ENCODE data around the gene RHOA. TPM values are rescaled to one million over a fixed set of nuclear protein-coding genes. Genes with fewer than 3 reads are reported as not detected.
A peak's percentile ranks its signal among the peaks of the same experiment; 100 is the strongest.
"Not testable (repeated sequence)": the region's sequence is repeated elsewhere in the genome, so short reads cannot be mapped to it uniquely, and the experiment has no call there.

RHOA gene
- total RNA-seq, 1 donor from 2014 or later = 361 TPM

DNA sequence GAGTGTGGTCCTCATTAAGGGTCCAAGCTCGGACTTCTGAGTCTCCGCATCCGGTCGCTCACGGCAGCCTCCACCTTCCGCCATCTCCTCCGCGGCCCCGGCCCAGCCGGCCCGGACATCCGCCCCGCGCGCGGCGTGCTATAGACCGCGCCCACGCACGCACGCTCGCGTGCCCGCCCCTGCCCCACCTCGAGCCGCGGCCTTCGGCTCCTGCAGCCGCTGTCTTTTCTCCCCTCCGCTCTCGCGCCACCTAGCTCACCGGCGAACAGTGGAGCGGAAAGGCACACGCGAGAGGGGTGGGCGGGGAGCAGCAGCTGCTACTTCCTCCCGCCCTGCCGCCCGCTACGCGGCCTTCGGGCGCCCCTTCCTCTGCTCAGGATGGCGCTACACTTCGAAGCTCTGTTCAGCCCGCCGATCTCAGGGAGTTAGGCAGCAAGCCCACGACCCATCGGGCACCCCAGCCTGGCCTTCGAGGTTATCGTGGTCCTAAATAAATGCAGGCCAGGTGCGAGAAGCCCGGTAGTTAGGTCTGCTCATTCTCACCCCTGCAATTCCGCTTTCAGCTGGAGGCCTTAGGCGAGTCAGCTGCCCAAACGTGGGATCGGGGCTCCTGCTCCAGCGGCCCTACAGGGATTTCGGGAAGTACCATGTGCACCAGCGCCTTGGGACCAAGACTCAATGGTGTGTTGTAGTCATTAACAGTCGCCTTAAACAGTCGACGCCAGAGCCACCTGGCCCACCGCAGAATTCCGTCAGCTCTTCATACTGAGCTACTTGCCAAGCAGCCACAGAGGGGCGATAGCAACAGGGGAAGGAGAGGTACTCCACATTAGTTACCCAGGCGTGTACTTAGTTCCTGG, 71.6 kb downstream of the RHOA start, which contains the start of gene USP4:
Gene USP4, minus strand, starts transcription at position 113 of the 860 bp plus-strand sequence. Its CDS starts 29 bp downstream, at position 84.
- H3K4me3 Mint-ChIP-seq = peak within 1 kb of the TSS; percentile 97
- H3K36me3 Mint-ChIP-seq (ENCODE audit: low read depth) = no peaks in the 10 kb centered on the region
- H3K4me1 Mint-ChIP-seq = peaks cover 35% of the 10 kb centered on the region
- H3K9me3 Mint-ChIP-seq = no peaks in the 10 kb centered on the region
- DNase-seq (ENCODE audit: low read depth, low spot score) = peak; percentile 66
- peak within 1 kb of the TSS; percentile 92 for H3K27ac Mint-ChIP-seq (ENCODE audit: unreplicated experiment)
- no peaks in the 10 kb centered on the region for H3K27me3 Mint-ChIP-seq (ENCODE audit: low read depth)
- TF ChIP-seq, protein P1, sequence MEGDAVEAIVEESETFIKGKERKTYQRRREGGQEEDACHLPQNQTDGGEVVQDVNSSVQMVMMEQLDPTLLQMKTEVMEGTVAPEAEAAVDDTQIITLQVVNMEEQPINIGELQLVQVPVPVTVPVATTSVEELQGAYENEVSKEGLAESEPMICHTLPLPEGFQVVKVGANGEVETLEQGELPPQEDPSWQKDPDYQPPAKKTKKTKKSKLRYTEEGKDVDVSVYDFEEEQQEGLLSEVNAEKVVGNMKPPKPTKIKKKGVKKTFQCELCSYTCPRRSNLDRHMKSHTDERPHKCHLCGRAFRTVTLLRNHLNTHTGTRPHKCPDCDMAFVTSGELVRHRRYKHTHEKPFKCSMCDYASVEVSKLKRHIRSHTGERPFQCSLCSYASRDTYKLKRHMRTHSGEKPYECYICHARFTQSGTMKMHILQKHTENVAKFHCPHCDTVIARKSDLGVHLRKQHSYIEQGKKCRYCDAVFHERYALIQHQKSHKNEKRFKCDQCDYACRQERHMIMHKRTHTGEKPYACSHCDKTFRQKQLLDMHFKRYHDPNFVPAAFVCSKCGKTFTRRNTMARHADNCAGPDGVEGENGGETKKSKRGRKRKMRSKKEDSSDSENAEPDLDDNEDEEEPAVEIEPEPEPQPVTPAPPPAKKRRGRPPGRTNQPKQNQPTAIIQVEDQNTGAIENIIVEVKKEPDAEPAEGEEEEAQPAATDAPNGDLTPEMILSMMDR (conservative IDR thresholded peaks at IDR 0.05) = peak; percentile 61

- H3K27ac Mint-ChIP-seq (ENCODE audit: unreplicated experiment) = peak overlapping the region; percentile 89
- H3K27me3 Mint-ChIP-seq (ENCODE audit: low read depth) = no peaks in the 10 kb centered on the region
- H3K4me3 Mint-ChIP-seq = peak overlapping the region; percentile 97
- H3K9me3 Mint-ChIP-seq = no peaks in the 10 kb centered on the region
- H3K4me1 Mint-ChIP-seq = peaks cover 35% of the 10 kb centered on the region
- DNase-seq (ENCODE audit: low read depth, low spot score) = peak; percentile 40
- no peaks in the 10 kb centered on the region for H3K36me3 Mint-ChIP-seq (ENCODE audit: low read depth)
- TF ChIP-seq, protein P1 (conservative IDR thresholded peaks at IDR 0.05) = no peak
Observed at GRCh38 chr3:49339581-49339940, 72.2 kb downstream of the RHOA start.

GRCh38 chr3:49333916-49334633, 77.7 kb downstream of the RHOA start:
- TF ChIP-seq, protein P1 (conservative IDR thresholded peaks at IDR 0.05) = no peak
- no peaks in the 10 kb centered on the region for H3K27me3 Mint-ChIP-seq (ENCODE audit: low read depth)
- H3K4me1 Mint-ChIP-seq = peaks cover 12% of the 10 kb centered on the region
- no peak for DNase-seq (ENCODE audit: low read depth, low spot score)
- no peak overlapping the region for H3K4me3 Mint-ChIP-seq
- H3K36me3 Mint-ChIP-seq (ENCODE audit: low read depth) = no peaks in the 10 kb centered on the region
- no peaks in the 10 kb centered on the region for H3K9me3 Mint-ChIP-seq
- H3K27ac Mint-ChIP-seq (ENCODE audit: unreplicated experiment) = no peak overlapping the region

GRCh38 chr3:49333091-49333490, 78.7 kb downstream of the RHOA start:
- no peaks in the 10 kb centered on the region for H3K9me3 Mint-ChIP-seq
- H3K4me3 Mint-ChIP-seq = no peak overlapping the region
- no peak for DNase-seq (ENCODE audit: low read depth, low spot score)
- H3K36me3 Mint-ChIP-seq (ENCODE audit: low read depth) = no peaks in the 10 kb centered on the region
- no peak overlapping the region for H3K27ac Mint-ChIP-seq (ENCODE audit: unreplicated experiment)
- H3K27me3 Mint-ChIP-seq (ENCODE audit: low read depth) = no peaks in the 10 kb centered on the region
- TF ChIP-seq, protein P1 (conservative IDR thresholded peaks at IDR 0.05) = no peak
- peaks cover 2% of the 10 kb centered on the region for H3K4me1 Mint-ChIP-seq

- TF ChIP-seq, protein P1 (conservative IDR thresholded peaks at IDR 0.05) = no peak
- no peak overlapping the region for H3K27ac Mint-ChIP-seq (ENCODE audit: unreplicated experiment)
- no peaks in the 10 kb centered on the region for H3K9me3 Mint-ChIP-seq
- DNase-seq (ENCODE audit: low read depth, low spot score) = no peak
- H3K4me1 Mint-ChIP-seq = no peaks in the 10 kb centered on the region
- H3K4me3 Mint-ChIP-seq = no peak overlapping the region
- peaks cover 6% of the 10 kb centered on the region for H3K36me3 Mint-ChIP-seq (ENCODE audit: low read depth)
- no peaks in the 10 kb centered on the region for H3K27me3 Mint-ChIP-seq (ENCODE audit: low read depth)
Observed at GRCh38 chr3:49329186-49329585, 82.6 kb downstream of the RHOA start.

DNA sequence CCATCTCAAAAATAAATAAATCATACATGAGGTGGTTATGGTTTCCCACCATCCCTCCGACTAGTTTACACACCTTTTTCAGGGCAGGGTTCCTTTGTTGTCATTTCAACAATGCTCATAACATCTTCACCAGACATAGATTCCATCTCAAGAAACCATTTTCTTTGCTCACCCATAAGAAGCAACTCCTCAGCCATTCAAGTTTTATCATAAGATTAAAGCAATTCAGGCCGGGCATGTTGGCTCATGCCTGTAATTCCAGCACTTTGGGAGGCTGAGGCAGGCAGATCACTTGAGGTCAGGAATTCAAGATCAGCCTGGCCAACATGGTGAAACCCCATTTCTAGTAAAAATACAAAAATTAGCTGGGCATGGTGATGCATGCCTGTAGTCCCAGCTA, 83.4 kb downstream of the RHOA start:
- H3K27ac Mint-ChIP-seq (ENCODE audit: unreplicated experiment); H3K27me3 Mint-ChIP-seq (ENCODE audit: low read depth); DNase-seq (ENCODE audit: low read depth, low spot score); H3K4me3 Mint-ChIP-seq; H3K9me3 Mint-ChIP-seq; H3K36me3 Mint-ChIP-seq (ENCODE audit: low read depth); H3K4me1 Mint-ChIP-seq: not testable (repeated sequence)
